SK-N-SH treated with all-trans-retinoic acid at 6 μM for 48 hours (cell line): ENCODE data around the gene RAVER2.

ENCODE experiments used
- ATAC-seq: fragments of 200-7000 bp; cut with Tn5 transposase; 3 replicates; pipeline ENCODE4 v1.9.1; 2020; ENCODE audit warnings: mild to moderate bottlenecking, moderate library complexity
- ARNTL ChIP-seq: fragments of 450-650 bp; formaldehyde crosslinking; IDR thresholded peaks from 2 replicates; pipeline ENCODE4 v1.5.0; 2020; ENCODE audit warnings: low read depth, mild to moderate bottlenecking, moderate library complexity, borderline replicate concordance
- BACH2 ChIP-seq: fragments of 250-450 bp; sonication (Bioruptor Pico); IDR thresholded peaks from 2 replicates; pipeline ENCODE4 v1.9.0; 2021; ENCODE audit warnings: mild to moderate bottlenecking, borderline replicate concordance
- CSDC2 ChIP-seq: fragments of 250-450 bp; sonication (Bioruptor Pico); IDR thresholded peaks from 2 replicates; pipeline ENCODE4 v1.5.0; 2020; ENCODE audit warnings: mild to moderate bottlenecking, moderate library complexity
- ESRRG ChIP-seq: fragments of 250-450 bp; sonication (Bioruptor Pico); IDR thresholded peaks from 2 replicates; pipeline ENCODE4 v1.6.1; 2021; ENCODE audit warnings: mild to moderate bottlenecking
- GLIS3 ChIP-seq: fragments of 250-450 bp; sonication (Bioruptor Pico); IDR thresholded peaks from 2 replicates; pipeline ENCODE4 v1.5.0; 2020; ENCODE audit warnings: mild to moderate bottlenecking, moderate library complexity
- ISL1 ChIP-seq: fragments of 250-450 bp; sonication (Bioruptor Pico); IDR thresholded peaks from 2 replicates; pipeline ENCODE4 v2.1.2; 2022; ENCODE audit warnings: mild to moderate bottlenecking, moderate library complexity
- OSR1 ChIP-seq: fragments of 250-450 bp; sonication (Bioruptor Pico); IDR thresholded peaks from 2 replicates; pipeline ENCODE4 v1.8.0; 2022; ENCODE audit warnings: moderate library complexity, mild to moderate bottlenecking, inconsistent platforms
- PPARA ChIP-seq: fragments of 250-450 bp; sonication (Bioruptor Pico); IDR thresholded peaks from 2 replicates; pipeline ENCODE4 v1.5.0; 2020; ENCODE audit warnings: mild to moderate bottlenecking, borderline replicate concordance
- RARB ChIP-seq: fragments of 250-450 bp; sonication (Bioruptor Pico); IDR thresholded peaks from 2 replicates; pipeline ENCODE4 v1.8.0; 2021; ENCODE audit warnings: mild to moderate bottlenecking, moderate library complexity
- SNAI2 ChIP-seq: fragments of 250-450 bp; sonication (Bioruptor Pico); IDR thresholded peaks from 2 replicates; pipeline ENCODE4 v1.5.0; 2020; ENCODE audit warnings: mild to moderate bottlenecking, moderate library complexity
- TCF4 ChIP-seq: fragments of 250-450 bp; sonication (Bioruptor Pico); IDR thresholded peaks from 2 replicates; pipeline ENCODE4 v1.8.0; 2021; ENCODE audit warnings: mild to moderate bottlenecking, moderate library complexity, borderline replicate concordance
- TOX ChIP-seq: fragments of 250-450 bp; sonication (Bioruptor Pico); IDR thresholded peaks from 2 replicates; pipeline ENCODE4 v1.8.0; 2021; ENCODE audit warnings: mild to moderate bottlenecking, moderate library complexity, borderline replicate concordance
- ZC3H10 ChIP-seq: fragments of 250-450 bp; sonication (Bioruptor Pico); IDR thresholded peaks from 2 replicates; pipeline ENCODE4 v1.5.1; 2021; ENCODE audit warnings: mild to moderate bottlenecking, moderate library complexity
- ZFP3 ChIP-seq: fragments of 250-450 bp; sonication (Bioruptor Pico); IDR thresholded peaks from 2 replicates; pipeline ENCODE4 v1.5.0; 2020; ENCODE audit warnings: mild to moderate bottlenecking, moderate library complexity
- ZFP30 ChIP-seq: fragments of 450-650 bp; formaldehyde crosslinking; IDR thresholded peaks from 2 replicates; pipeline ENCODE4 v1.5.0; 2022; ENCODE audit warnings: mild to moderate bottlenecking, moderate library complexity
- ZNF565 ChIP-seq: fragments of 450-650 bp; formaldehyde crosslinking; conservative IDR thresholded peaks from 2 replicates; pipeline ENCODE4 v1.5.0; 2020; ENCODE audit warnings: low read depth, mild to moderate bottlenecking, moderate library complexity
- ZNF70 ChIP-seq: fragments of 450-650 bp; formaldehyde crosslinking; IDR thresholded peaks from 2 replicates; pipeline ENCODE4 v1.5.0; 2020; ENCODE audit warnings: mild to moderate bottlenecking, moderate library complexity
- ZNF8 ChIP-seq: fragments of 450-650 bp; formaldehyde crosslinking; IDR thresholded peaks from 2 replicates; pipeline ENCODE4 v1.5.0; 2020; ENCODE audit warnings: mild to moderate bottlenecking, moderate library complexity
- TF ChIP-seq, protein P1 (sequence below): fragments of 250-450 bp; sonication (Bioruptor Pico); IDR thresholded peaks from 2 replicates; pipeline ENCODE4 v1.8.0; 2020; ENCODE audit warnings: mild to moderate bottlenecking, moderate library complexity, borderline replicate concordance
- TF ChIP-seq, protein P2 (sequence below): fragments of 250-450 bp; sonication (Bioruptor Pico); IDR thresholded peaks from 2 replicates; pipeline ENCODE4 v1.5.1; 2020; ENCODE audit warnings: low read depth, mild to moderate bottlenecking, moderate library complexity
- TF ChIP-seq, protein P3 (sequence below): fragments of 250-450 bp; sonication (Bioruptor Pico); IDR thresholded peaks from 2 replicates; pipeline ENCODE4 v1.8.0; 2021; ENCODE audit warnings: low read depth, mild to moderate bottlenecking, moderate library complexity, borderline replicate concordance

The RAVER2 gene

DNA sequence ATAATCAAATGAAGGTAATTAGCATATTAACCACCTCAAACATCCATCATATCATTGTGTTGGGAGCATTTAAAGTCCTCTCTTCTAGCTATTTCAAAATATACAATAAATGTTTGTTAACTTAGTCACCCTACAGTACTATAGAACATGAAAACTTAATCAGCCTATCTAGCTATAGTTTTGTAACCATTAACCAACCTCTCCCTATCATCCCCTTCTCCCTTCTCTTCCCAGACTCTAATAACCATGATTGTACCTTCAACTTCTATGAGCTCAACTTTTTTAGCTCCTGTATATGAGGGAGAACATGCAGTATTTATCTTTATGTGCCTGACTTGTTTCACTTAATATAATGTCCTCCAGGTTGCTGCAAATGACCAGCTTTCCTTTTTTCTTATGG, 54.0 kb downstream of the RAVER2 start:
- TF ChIP-seq ISL1 (CRISPR knock-in tag) (no peak), ZFP3 (CRISPR knock-in tag) (no peak), ZNF8 (CRISPR knock-in tag) (no peak), CSDC2 (CRISPR knock-in tag) (no peak), RARB (CRISPR knock-in tag) (no peak), ARNTL (no peak), GLIS3 (no peak), TCF4 (CRISPR knock-in tag) (no peak), TOX (CRISPR knock-in tag) (no peak), ZNF565 (CRISPR knock-in tag) (no peak), ESRRG (CRISPR knock-in tag) (no peak), BACH2 (no peak), ZNF70 (no peak)
- TF ChIP-seq, protein P1, sequence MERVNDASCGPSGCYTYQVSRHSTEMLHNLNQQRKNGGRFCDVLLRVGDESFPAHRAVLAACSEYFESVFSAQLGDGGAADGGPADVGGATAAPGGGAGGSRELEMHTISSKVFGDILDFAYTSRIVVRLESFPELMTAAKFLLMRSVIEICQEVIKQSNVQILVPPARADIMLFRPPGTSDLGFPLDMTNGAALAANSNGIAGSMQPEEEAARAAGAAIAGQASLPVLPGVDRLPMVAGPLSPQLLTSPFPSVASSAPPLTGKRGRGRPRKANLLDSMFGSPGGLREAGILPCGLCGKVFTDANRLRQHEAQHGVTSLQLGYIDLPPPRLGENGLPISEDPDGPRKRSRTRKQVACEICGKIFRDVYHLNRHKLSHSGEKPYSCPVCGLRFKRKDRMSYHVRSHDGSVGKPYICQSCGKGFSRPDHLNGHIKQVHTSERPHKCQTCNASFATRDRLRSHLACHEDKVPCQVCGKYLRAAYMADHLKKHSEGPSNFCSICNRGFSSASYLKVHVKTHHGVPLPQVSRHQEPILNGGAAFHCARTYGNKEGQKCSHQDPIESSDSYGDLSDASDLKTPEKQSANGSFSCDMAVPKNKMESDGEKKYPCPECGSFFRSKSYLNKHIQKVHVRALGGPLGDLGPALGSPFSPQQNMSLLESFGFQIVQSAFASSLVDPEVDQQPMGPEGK (CRISPR knock-in tag) = no peak
- TF ChIP-seq, protein P2, sequence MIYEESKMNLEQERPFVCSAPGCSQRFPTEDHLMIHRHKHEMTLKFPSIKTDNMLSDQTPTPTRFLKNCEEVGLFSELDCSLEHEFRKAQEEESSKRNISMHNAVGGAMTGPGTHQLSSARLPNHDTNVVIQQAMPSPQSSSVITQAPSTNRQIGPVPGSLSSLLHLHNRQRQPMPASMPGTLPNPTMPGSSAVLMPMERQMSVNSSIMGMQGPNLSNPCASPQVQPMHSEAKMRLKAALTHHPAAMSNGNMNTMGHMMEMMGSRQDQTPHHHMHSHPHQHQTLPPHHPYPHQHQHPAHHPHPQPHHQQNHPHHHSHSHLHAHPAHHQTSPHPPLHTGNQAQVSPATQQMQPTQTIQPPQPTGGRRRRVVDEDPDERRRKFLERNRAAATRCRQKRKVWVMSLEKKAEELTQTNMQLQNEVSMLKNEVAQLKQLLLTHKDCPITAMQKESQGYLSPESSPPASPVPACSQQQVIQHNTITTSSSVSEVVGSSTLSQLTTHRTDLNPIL = no peak
- TF ChIP-seq, protein P3, sequence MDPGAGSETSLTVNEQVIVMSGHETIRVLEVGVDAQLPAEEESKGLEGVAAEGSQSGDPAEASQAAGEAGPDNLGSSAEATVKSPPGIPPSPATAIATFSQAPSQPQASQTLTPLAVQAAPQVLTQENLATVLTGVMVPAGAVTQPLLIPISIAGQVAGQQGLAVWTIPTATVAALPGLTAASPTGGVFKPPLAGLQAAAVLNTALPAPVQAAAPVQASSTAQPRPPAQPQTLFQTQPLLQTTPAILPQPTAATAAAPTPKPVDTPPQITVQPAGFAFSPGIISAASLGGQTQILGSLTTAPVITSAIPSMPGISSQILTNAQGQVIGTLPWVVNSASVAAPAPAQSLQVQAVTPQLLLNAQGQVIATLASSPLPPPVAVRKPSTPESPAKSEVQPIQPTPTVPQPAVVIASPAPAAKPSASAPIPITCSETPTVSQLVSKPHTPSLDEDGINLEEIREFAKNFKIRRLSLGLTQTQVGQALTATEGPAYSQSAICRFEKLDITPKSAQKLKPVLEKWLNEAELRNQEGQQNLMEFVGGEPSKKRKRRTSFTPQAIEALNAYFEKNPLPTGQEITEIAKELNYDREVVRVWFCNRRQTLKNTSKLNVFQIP (CRISPR knock-in tag) = no peak
- no peak for ATAC-seq

DNA sequence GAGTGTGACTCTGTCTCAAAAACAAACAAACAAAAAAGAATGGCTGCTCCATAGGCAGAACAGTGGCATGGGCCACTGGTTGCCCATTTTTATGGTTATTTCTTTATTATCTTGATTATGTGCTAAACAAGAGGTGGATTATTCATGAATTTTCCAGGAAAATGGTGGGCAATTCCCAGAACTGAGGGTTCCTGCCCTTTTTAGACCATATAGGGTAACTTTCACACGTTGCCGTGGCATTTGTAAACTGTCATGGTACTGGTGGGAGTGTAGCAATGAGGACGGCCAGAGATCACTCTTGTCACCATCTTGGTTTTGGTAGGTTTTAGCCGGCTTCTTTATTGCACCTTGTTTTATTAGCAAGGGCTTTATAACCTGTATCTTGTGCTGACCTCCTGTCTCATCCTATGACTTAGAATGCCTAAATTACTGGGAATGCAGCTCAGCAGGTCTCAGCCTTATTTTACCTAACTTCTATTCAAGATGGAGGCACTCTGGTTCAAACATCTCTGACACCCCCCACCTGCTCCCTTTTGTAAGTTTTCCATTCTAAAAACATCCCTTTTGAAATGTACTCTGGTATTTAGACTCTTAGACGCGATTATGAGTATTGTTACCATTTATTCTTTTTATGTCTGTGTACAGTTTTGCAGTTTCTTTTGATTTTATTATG, 57.1 kb downstream of the RAVER2 start:
- ATAC-seq = no peak
- TF ChIP-seq CSDC2 (CRISPR knock-in tag) = no peak
- no peak for TF ChIP-seq PPARA (CRISPR knock-in tag)
- TF ChIP-seq ISL1 (CRISPR knock-in tag) = no peak
- no peak for TF ChIP-seq ESRRG (CRISPR knock-in tag)
- no peak for TF ChIP-seq ZNF565 (CRISPR knock-in tag)
- TF ChIP-seq RARB (CRISPR knock-in tag) = no peak
- TF ChIP-seq ZFP30 = no peak
- TF ChIP-seq, protein P2 = no peak

DNA sequence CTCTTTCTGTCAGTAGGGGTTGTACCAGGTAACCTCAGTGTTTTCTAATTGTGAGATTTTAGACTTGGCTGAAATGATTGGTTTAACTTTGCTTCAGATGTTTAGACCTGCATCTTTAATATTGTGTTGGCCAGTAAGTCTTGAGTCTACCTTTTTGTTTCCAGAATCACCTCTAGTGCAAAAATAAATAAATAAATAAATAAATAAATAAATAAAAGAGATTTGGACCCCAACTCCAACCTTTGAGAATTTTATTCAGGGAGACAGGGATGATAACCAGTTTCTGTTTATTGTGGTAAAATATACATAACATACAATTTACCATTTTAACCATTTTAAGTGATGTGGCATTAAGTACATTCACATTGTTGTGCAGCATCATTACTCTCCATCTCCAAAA, 64.4 kb downstream of the RAVER2 start:
- no peak for TF ChIP-seq ESRRG (CRISPR knock-in tag)
- TF ChIP-seq ARNTL = no peak
- TF ChIP-seq ZNF70 = no peak
- no peak for TF ChIP-seq RARB (CRISPR knock-in tag)
- TF ChIP-seq, protein P3 (CRISPR knock-in tag) = no peak
- TF ChIP-seq, protein P2 = no peak
- TF ChIP-seq GLIS3 = no peak
- no peak for TF ChIP-seq OSR1 (CRISPR knock-in tag)
- no peak for TF ChIP-seq ZFP3 (CRISPR knock-in tag)
- no peak for TF ChIP-seq ZNF8 (CRISPR knock-in tag)
- TF ChIP-seq SNAI2 (CRISPR knock-in tag) = no peak
- TF ChIP-seq TOX (CRISPR knock-in tag) = no peak
- TF ChIP-seq ZC3H10 (CRISPR knock-in tag) = no peak
- no peak for TF ChIP-seq CSDC2 (CRISPR knock-in tag)
- no peak for ATAC-seq
